Transverse colon (tissue), 4 donors: Measurements from ENCODE around the gene TRMT1.

Experiments used
- POLR2AphosphoS5 ChIP-seq, 3 donors: sonication (generic); formaldehyde crosslinking; IDR thresholded peaks; one replicate each; pipeline ENCODE4 v1.6.1; 2016; ENCODE audit warnings: antibody characterized with exemption in 3 of 3
- TF ChIP-seq, protein P1 (sequence below), 5 experiments: fragments of 200-600 bp in 3 of 5; fragments of 450-650 bp in 2 of 5; sonication (generic) in 3 of 5; IDR thresholded peaks; 1 replicate in 2 of 5; 2 replicates in 3 of 5; pipeline ENCODE4 v1.5.1; 2016 to 2017; ENCODE audit warnings: antibody characterized with exemption in 5 of 5, inconsistent platforms in 3 of 5, mild to moderate bottlenecking in 2 of 5, moderate library complexity in 1 of 5

DNA sequence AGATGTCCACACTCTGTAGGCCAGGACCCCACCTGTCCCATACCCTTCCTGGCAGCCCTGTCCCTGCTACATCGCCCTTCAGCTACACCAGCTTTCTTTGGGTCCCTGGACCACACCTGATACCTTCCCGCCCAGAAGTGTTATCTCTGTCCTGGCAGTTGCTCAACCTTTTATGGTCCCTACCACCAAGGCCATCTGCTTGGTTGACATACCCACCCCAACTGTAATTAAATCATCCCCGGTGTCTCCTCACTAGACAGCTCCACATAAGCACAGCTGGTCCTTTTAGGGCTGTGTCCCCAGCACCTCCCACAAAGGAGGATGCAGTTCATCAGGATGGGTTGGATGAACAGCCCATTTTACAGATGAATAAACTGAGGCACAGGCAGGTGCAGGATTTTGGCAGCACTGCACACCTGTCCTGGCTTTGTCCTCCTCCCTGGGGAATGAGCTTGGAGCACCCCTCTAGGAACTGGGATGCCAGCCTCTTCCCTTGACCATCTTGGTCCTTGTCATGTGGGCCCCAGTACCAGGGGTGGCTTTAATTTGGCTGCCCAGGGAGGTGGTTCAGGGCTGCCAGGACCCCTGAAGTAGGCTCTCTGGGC lies 14.4 kb upstream of the TRMT1 start:
- TF ChIP-seq POLR2AphosphoS5 (IDR thresholded peaks at IDR 0.05) = no peak
- TF ChIP-seq, protein P1, sequence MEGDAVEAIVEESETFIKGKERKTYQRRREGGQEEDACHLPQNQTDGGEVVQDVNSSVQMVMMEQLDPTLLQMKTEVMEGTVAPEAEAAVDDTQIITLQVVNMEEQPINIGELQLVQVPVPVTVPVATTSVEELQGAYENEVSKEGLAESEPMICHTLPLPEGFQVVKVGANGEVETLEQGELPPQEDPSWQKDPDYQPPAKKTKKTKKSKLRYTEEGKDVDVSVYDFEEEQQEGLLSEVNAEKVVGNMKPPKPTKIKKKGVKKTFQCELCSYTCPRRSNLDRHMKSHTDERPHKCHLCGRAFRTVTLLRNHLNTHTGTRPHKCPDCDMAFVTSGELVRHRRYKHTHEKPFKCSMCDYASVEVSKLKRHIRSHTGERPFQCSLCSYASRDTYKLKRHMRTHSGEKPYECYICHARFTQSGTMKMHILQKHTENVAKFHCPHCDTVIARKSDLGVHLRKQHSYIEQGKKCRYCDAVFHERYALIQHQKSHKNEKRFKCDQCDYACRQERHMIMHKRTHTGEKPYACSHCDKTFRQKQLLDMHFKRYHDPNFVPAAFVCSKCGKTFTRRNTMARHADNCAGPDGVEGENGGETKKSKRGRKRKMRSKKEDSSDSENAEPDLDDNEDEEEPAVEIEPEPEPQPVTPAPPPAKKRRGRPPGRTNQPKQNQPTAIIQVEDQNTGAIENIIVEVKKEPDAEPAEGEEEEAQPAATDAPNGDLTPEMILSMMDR (IDR thresholded peaks at IDR 0.05) = no peak
